NCI-H2029 (cell line): ENCODE data around the gene IFI44.

Experiments used
- DNase-seq: peaks from one replicate; lab custom pipeline; 2025; lab: John Stamatoyannopoulos, UW

IFI44 gene, protein sequence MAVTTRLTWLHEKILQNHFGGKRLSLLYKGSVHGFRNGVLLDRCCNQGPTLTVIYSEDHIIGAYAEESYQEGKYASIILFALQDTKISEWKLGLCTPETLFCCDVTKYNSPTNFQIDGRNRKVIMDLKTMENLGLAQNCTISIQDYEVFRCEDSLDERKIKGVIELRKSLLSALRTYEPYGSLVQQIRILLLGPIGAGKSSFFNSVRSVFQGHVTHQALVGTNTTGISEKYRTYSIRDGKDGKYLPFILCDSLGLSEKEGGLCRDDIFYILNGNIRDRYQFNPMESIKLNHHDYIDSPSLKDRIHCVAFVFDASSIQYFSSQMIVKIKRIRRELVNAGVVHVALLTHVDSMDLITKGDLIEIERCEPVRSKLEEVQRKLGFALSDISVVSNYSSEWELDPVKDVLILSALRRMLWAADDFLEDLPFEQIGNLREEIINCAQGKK

DNA sequence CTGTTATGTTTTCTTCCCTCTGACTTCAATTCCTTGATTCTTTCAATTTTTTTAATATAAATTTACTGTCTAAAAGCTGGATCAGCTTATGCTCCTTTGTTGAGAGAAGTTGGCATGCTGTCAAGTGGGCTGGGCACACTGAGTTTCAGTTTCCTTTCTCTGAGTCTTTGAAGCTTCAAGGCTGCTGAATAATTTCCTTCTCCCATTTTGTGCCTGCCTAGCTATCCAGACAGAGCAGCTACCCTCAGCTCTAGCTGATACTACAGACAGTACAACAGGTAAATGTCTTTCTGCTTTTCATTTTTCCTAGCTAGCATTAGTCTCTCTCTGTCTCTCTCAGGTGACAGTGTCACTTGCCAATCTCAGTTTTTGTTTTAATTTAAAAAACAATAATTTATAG lies at the start of gene IFI44:
Gene IFI44 (plus strand): TSS at position 204 of the 400 bp plus-strand sequence. CDS start 365 bp downstream, outside the sequence.
- DNase-seq: peak; percentile 89

DNA sequence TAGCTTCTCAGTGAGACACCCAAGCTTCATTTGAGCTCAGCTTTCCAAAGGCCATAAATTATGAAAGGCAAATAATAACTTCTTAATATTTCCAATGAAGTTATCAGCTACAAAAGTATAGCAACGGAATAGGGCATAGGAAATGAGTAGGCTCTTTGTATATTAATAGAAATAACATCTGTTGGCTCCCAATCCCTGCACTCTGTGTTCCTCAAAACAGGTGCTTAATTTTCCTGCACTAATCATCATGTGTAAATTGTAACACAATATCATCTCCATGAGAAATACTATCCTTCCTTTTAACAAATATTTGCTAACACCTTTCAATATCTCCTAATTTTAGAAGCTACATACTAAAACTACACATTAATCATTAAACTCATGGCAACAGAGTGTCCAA lies 48.6 kb upstream of the IFI44 start:
- no peak for DNase-seq

DNA sequence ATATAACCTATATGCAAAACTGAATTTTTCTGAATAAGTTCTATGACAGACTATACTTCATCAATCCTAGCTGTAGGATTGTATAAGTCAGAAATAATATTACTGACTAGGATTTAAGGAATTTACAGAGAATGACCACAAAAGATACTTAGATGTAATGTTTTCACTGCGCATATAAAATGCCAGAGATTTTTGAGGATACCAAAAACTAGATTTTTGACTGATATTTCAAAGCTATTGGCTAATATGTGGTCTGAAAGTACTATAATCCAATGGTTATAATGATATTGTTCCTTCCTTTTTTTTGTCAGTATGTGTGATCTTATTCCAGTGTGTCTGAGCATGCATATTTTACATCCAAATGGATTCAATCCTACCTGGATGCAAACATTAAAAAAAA lies 46.4 kb upstream of the IFI44 start:
- no peak for DNase-seq

DNA sequence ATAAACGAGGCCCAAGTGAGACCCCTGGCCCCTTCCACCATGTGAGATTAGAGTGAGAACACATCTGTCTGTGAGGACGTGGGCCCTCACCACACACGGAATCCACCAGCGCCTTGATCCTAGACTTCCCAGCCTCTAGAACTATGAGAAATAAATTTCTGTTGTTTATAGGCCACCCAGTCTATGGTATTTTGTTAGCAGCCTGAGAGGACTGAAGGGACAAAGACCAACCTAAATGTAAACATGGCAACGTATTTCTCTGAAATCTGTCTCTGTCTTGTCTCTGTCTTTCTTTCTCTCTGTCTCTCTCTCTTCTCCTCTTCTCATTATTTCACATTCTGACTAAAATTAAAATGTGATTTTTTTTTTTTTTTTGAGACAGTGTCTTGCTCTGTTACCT lies 45.0 kb upstream of the IFI44 start:
- DNase-seq: no peak

DNA sequence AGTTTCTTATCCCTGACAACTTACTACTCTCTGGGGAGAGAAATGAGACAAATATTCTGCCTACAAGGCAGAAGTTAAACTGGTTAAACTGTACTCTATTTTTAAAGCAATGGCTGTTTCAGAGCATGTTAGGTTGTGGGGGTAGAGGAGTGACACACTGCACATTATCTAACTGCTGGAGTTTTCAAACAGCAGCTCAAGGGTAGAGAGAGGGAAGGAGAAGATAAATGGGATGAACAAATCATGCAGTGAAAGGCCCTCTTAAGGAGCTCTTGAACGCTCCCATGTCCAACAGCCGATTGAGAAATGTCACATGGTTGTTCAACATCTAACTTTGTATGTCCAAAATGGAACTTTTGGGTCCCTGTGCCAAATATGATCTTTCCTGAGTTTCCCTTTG lies 43.4 kb upstream of the IFI44 start:
- DNase-seq: no peak

DNA sequence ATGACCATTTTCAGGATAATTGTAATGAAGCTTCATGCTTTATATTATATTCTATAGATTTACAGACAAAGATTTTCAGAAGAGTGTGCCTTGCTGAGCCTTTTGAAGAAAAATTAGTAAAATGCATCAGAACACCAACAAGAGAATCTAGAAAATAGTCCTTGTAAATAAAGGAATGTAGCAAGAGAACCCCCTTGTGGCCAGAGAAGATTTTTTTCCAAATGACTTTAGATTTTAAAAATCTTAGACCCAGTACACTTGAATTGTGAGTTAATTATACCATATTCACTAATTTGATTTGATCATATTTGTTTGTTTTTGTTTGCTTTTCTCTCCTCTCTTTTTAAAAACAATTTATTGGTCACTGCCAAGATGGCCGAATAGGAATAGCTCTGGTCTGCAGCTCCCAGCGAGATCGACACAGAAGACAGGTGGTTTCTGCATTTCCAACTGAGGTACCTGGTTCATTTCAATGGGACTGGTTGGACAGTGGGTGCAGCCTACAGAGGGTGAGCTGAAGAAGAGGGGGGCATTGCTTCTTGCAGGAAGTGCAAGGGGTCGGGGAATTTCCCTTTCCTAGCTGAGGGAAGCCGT lies 42.2 kb upstream of the IFI44 start:
- no peak for DNase-seq

DNA sequence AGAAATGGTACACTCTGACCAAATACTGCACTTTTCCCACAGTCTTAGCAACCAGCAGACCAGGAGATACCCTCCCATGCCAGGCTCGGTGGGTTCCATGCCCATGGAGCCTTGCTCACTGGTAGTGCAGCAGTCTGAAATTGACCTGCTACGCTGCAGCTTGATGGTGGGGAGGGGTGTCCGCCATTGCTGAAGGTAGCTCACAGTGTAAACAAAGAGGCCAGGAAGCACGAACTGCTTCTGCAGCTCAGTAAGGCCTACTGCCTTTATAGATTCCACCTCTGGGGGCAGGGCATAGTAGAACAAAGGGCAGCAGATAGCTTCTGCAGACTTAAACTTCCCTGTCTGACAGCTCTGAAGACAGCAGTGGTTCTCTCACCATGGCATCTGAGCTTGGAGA lies 41.7 kb upstream of the IFI44 start:
- DNase-seq: no peak

DNA sequence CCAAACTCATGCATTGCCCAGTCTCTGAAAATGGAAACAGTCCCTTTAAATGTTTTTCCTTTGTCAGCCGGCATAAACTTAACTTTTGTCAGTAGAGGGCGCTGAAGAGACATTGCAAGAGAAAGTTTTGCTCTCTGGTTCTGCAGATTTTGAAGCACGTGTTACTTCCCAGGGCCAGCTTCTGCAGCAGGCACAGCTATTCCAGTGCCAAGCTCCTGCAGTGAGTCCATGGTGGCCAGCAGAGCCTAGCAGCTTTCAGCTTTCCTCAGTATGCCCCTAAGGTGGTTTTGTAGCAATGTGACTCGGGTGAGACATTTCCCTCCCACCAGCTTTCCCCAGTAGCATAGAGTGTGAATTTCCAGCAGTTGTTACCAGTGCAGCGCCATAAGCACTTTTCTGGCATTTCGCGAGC lies 32.0 kb upstream of the IFI44 start:
- peak; percentile 72 for DNase-seq

DNA sequence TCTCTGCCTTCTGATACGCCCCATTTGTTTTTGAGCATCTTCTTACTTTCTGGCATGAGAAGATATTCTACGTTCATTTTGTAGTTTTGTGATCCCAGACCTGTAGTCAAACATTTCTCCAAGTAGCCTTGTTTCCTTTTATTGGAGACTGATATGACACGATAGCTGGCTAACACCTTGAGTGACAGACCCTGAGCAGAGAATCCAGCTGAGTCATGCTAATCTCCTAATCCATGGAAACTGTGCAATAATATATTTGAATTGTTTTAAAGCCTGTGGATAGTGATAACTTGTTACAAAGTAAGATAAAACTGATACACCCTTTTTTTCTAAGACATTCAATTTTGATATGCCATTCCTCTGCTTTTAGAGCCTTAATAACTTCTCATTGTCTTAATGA lies 30.6 kb upstream of the IFI44 start:
- no peak for DNase-seq

DNA sequence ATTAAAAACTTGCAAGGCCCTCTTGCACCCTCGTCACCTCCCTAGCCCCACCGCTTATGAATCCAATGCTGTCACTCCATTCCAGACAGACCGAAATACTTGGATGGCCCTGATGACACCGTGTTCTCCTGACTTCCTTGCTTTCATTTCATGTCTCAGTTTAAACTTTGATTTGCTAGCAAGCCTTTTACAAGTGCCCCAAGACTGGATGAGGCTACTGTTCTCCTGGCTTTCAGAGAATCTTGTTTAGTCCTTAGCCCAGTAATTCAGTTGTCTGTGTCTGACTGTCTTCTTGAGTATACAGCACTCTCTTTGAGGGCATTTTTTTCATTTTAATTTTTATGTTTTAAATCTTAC lies 30.2 kb upstream of the IFI44 start:
- no peak for DNase-seq

DNA sequence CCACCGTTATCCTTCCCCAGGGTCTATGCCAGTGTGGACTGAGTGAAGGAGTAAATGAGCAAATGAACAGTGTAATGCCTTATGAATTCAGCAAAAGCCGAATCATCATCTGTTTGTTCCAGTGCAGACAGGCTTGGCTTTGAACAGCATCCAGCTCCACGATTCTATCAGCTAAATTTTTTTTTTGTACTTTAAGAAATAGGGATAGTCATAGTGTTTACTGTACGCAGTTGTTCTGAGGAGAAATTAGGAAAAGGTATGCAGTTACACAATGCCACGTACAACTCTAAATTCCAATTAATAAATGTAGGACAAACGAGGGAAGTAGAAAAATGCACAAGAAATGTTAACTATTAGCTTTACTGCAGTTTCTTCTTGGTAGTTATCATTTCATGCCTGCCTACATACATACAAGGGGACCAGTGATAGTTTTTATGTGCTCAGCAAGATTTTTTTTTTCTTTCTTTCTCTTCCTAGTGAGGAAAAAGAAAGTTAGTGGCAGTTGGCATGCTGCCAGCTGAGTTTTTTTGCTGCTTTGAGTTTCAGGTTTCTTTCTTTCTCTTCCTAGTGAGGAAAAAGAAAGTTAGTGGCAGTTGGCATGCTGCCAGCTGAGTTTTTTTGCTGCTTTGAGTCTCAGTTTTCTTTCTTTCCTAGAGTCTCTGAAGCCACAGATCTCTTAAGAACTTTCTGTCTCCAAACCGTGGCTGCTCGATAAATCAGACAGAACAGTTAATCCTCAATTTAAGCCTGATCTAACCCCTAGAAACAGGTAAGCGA lies 29.6 kb upstream of the IFI44 start, which contains the start of gene IFI44L:
Gene IFI44L (plus strand): TSS at position 646 of the 777 bp plus-strand sequence. CDS start 7,468 bp downstream, outside the sequence.
- no peak for DNase-seq

DNA sequence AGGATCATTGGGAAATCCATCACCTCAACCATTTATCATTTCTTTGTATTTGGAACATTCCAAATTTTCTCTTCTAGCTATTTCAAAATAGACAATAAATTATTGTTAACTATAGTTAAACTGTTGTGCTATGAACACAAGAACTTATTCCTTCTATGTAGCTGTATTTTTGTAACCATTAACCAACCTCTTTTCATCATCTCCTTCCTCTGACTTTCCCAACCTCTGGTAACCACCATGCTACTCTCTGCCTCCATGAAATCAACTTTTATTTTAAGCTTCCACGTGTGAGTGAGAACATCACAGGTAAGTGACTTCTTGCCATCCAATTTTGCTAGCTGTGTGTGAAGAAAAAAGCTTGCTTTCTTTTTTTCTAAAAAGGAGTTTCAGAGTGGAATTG lies 29.0 kb upstream of the IFI44 start:
- no peak for DNase-seq

DNA sequence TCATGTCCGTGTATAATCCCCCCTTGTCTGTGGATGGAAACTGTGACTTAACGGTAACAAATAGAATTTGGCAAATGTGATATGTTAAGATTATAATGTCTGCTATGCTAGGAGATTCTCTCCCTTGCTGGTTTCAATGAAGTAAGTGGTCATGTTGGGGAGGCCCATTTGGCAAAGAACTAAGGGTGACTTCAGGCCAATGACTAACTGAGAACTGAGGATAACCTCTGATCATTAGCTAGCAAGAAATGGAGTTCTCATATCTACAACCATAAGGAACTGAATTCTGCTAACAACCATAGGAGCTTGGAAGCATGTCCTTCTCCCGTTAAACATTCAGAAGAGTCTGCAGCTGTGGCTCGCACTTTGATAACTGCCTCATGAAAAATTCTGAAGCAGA lies 27.1 kb upstream of the IFI44 start:
- no peak for DNase-seq

DNA sequence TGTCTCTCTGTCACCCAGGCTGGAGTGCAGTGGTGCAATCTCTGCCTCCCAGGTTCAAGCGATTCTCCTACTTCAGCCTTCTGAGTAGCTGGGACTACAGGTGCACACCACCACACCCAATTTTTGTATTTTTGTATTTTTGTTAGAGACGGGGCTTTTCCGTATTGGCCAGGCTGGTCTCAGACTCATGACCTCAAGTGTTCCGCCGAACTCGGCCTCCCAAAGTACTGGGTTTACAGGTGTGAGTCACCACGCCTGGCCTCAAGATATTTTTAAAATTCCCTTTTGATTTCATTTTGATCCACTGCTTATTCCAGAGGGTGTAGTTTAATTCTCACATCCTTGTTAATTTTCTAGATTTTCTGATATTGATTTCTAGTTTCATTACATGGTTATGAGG lies 25.6 kb upstream of the IFI44 start:
- DNase-seq: no peak

DNA sequence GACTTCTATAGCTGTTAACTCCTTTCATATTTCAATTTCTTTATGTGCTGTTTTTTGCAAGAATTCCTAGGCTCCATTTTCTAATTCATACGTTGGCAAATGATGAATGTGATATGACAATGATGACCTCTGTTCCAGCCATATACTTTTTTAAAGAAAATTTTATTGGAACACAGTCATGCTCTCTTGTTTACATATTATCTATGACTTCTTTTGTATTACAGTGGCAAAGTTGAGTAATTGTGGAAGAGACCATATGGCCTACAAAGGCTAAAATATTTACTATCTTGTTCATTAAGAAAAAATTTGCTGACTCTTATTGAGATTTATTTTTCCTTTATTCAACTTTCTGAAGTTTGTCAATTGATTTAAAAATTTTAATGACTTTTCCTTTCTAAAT lies 22.3 kb upstream of the IFI44 start:
- no peak for DNase-seq

DNA sequence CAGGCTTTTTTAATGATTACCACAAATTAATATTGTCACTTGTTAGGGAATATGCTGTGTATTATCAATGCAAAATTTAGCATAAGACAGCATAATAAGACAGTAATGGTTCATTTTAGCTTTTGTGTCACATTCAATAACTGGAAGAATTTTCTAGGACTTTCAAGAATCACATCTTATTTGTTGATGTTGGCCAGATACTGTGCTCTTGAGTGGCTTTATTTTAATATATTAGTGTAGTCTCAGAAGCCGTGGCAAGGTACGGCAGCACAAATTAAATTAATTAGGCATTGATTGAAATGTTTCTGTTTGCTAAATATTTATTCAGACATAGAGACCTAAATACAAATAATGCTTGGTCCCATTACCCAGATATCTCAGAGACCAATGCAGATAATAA lies 19.0 kb upstream of the IFI44 start:
- DNase-seq: no peak

DNA sequence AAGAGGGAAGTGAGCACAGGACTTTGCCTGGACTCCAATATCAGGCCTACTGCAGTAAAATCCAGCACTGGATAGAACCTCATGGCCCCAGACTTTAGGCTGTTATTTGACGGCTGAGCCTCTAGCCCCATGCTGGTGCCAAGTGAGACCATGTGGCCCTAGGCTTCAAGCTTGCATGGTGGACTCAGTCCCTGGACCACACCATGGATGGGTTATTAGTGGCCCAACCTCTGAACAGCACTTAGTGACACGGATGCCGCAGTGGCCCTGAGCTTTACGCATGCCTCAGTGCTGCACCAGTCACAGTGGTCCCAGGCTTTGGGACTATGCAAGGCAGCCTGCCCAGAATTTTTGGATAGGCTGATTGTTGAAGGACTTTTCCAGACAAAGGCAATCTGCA lies 16.4 kb upstream of the IFI44 start:
- DNase-seq: no peak

DNA sequence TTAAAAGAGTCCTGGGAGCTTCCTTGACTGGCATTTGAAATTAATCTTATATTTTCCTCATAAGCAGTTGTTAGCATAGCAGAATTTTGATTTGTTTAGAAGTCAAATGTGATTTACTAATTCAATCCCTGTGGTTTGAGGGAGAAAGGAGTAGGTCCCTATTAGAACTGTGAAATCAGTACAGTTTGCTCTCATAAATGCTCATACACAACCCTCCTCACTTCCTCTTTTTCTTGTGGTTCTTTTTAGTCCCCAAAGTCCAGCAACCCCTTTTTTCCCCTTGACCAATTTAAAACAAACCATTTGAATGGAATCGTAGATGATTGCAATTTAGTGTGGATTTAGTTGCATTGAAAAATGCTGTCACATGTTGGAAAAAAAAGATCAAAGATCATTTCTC lies 9.2 kb upstream of the IFI44 start:
- DNase-seq: no peak

DNA sequence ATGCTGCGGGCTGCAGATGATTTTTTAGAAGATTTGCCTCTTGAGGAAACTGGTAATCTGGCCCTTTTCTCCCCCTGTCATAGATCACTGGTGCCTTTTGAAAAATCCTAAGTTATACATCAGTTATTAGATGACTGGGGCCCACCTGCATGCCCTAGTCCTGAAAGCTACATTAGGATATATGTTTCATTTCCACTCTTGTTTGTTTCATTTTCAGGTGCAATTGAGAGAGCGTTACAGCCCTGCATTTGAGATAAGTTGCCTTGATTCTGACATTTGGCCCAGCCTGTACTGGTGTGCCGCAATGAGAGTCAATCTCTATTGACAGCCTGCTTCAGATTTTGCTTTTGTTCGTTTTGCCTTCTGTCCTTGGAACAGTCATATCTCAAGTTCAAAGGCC lies 8.1 kb upstream of the IFI44 start:
- no peak for DNase-seq

DNA sequence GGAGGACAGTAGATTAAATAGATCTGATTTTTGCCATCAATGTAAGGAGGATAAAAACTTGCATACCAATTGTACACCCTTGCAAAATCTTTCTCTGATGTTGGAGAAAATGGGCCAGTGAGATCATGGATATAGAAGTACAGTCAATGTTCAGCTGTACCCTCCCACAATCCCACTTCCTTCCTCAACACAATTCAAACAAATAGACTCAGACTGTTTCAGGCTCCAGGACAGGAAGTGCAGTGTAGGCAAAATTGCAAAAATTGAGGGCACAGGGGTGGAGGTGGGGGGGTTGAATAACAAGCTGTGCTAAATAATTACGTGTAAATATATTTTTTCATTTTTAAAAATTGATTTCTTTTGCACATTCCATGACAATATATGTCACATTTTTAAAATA lies 3.9 kb upstream of the IFI44 start:
- DNase-seq: no peak

DNA sequence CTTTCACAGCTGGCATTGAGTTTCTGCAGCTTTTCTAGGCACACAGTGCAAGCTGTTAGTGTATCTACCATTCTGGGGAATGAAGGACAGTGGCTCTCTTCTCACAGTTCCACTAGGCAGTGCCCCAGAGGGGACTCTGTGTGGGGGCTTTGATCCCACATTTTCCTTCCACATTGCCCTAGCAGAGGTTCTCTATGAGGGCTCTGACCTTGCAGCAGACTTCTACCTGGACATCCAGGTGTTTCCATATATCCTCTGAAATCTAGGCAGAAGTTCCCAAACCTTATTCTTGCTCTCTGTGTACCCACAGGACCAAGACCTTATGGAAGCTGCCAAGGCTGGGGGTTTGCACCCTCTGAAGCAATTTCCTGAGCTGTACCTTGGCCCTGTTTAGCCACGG lies 2.4 kb upstream of the IFI44 start:
- no peak for DNase-seq

DNA sequence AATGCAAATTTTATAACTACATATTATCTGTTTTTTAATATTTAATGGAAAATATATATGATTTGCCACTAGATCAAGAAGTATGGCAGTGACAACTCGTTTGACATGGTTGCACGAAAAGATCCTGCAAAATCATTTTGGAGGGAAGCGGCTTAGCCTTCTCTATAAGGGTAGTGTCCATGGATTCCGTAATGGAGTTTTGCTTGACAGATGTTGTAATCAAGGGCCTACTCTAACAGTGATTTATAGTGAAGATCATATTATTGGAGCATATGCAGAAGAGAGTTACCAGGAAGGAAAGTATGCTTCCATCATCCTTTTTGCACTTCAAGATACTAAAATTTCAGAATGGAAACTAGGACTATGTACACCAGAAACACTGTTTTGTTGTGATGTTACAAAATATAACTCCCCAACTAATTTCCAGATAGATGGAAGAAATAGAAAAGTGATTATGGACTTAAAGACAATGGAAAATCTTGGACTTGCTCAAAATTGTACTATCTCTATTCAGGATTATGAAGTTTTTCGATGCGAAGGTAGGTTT lies 556 bp downstream of the IFI44 start:
- DNase-seq: no peak

DNA sequence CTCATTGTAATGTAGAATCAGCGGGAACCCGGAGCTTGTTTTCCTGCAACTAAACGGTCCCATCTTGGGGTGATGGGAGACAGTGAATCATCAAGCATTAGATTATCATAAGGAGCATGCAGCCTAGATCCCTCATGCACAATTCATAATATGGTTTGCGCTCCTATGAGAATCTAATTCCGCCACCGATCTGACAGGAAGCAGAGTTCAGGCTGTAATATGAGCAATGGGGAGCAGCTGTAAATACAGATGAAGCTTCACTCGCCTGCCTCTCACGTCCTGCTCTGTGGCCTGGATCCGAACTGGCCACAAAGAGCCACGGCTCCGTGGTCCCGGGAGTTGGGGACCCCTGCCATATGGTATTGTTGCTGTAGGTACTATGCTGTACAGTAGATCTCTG lies 1.6 kb downstream of the IFI44 start:
- peak; percentile 51 for DNase-seq
